Hepatocyte (in vitro differentiated cells): ENCODE data around the gene TLK2. TPM values are rescaled to one million over a fixed set of nuclear protein-coding genes. Genes with fewer than 3 reads are reported as not detected.

ENCODE experiments used
- DNase-seq: peaks from one replicate; pipeline ENCODE4 v3.0.0-alpha.2; 2016; ENCODE audit warnings: low spot score
- H2AFZ ChIP-seq: fragments of 200-600 bp; sonication (generic); 2 replicates; pipeline ENCODE4 v1.6.0; 2016; ENCODE audit warnings: antibody characterized with exemption, mild to moderate bottlenecking
- H3K27ac ChIP-seq: fragments of 200-600 bp; sonication (generic); 2 replicates; pipeline ENCODE4 v1.5.1; 2016; ENCODE audit warnings: mild to moderate bottlenecking
- H3K27me3 ChIP-seq: fragments of 200-600 bp; sonication (generic); 2 replicates; pipeline ENCODE4 v1.6.1; 2016
- H3K36me3 ChIP-seq: fragments of 200-600 bp; sonication (generic); replicated peaks from 2 replicates; pipeline ENCODE4 v1.5.1; 2016; ENCODE audit warnings: low read depth; ENCODE audit not compliant: insufficient read depth
- H3K4me1 ChIP-seq: fragments of 200-600 bp; sonication (generic); 2 replicates; pipeline ENCODE4 v1.5.1; 2016; ENCODE audit warnings: mild to moderate bottlenecking, moderate library complexity; ENCODE audit not compliant: insufficient read depth
- H3K4me2 ChIP-seq: fragments of 200-600 bp; sonication (generic); 2 replicates; pipeline ENCODE4 v1.6.0; 2016
- H3K4me3 ChIP-seq: fragments of 200-600 bp; sonication (generic); 2 replicates; pipeline ENCODE4 v1.5.1; 2016; ENCODE audit warnings: mild to moderate bottlenecking
- H3K79me2 ChIP-seq: fragments of 200-600 bp; sonication (generic); 2 replicates; pipeline ENCODE4 v1.6.0; 2017; ENCODE audit warnings: mild to moderate bottlenecking
- H3K9me2 ChIP-seq: fragments of 200-600 bp; sonication (generic); replicated peaks from 2 replicates; pipeline ENCODE4 v1.6.0; 2017; ENCODE audit warnings: mild to moderate bottlenecking; ENCODE audit not compliant: insufficient read depth
- H3K9me3 ChIP-seq: fragments of 200-600 bp; sonication (generic); 2 replicates; pipeline ENCODE4 v1.5.1; 2016; ENCODE audit warnings: low read depth, mild to moderate bottlenecking
- H4K20me1 ChIP-seq: fragments of 200-600 bp; sonication (generic); 2 replicates; pipeline ENCODE4 v1.6.0; 2016; ENCODE audit warnings: mild to moderate bottlenecking; ENCODE audit not compliant: insufficient read depth, poor library complexity, severe bottlenecking
- CTCF ChIP-seq: fragments of 200-600 bp; sonication (generic); IDR thresholded peaks from 2 replicates; pipeline ENCODE4 v1.5.1; 2016; ENCODE audit warnings: antibody characterized with exemption, mild to moderate bottlenecking; ENCODE audit not compliant: poor library complexity
- EZH2 ChIP-seq: fragments of 200-600 bp; sonication (generic); IDR thresholded peaks from 2 replicates; pipeline ENCODE4 v1.6.1; 2016; ENCODE audit warnings: antibody characterized with exemption, mild to moderate bottlenecking, borderline replicate concordance
- EZH2phosphoT487 ChIP-seq: fragments of 200-600 bp; sonication (generic); IDR thresholded peaks from one replicate; pipeline ENCODE4 v1.6.1; 2018; ENCODE audit warnings: antibody characterized with exemption, mild to moderate bottlenecking, low read depth, moderate library complexity; ENCODE audit not compliant: unreplicated experiment, severe bottlenecking
- WGBS: methylation state at CpG from one replicate; pipeline ENCODE4 v1.1.6; 2016; ENCODE audit warnings: low lambda C conversion rate; ENCODE audit errors: missing lambda C conversion rate; 5-methylcytosine and 5-hydroxymethylcytosine counted together
- polyA plus RNA-seq: library from polyadenylated mRNA; unstranded; fragments of >200 nt; fragmentation: Nextera tagmentation; extraction: Ambion mirVana; gene quantifications from 2 replicates; pipeline ENCODE4 v1.2.1, GENCODE V29; 2016
- total RNA-seq: library from RNA; depleted of rRNA; stranded (reverse); fragments of >200 nt; gene quantifications from 2 replicates; pipeline ENCODE4 v1.2.3, GENCODE V29; 2014

Gene TLK2
- total and polyA plus RNA-seq, 2 experiments from 2014 or later: 19.4 to 44.7 TPM

GRCh38 chr17:62573480-62574117 is 95.0 kb downstream of the TLK2 start:
- H3K4me2 ChIP-seq: no peak overlapping the region
- no peak overlapping the region for H3K4me3 ChIP-seq
- H3K9me3 ChIP-seq: no peaks in the 10 kb centered on the region
- TF ChIP-seq EZH2phosphoT487: no peak
- TF ChIP-seq EZH2: no peak
- TF ChIP-seq CTCF: no peak
- no peak overlapping the region for H2AFZ ChIP-seq
- H3K9me2 ChIP-seq: no peaks in the 10 kb centered on the region
- H3K4me1 ChIP-seq: no peaks in the 10 kb centered on the region
- no peak overlapping the region for H3K27ac ChIP-seq
- no peaks in the 10 kb centered on the region for H3K27me3 ChIP-seq
- no peaks in the 10 kb centered on the region for H3K36me3 ChIP-seq
- H4K20me1 ChIP-seq: no peaks in the 10 kb centered on the region
- DNase-seq: no peak
- peaks cover 10% of the 10 kb centered on the region for H3K79me2 ChIP-seq

DNA sequence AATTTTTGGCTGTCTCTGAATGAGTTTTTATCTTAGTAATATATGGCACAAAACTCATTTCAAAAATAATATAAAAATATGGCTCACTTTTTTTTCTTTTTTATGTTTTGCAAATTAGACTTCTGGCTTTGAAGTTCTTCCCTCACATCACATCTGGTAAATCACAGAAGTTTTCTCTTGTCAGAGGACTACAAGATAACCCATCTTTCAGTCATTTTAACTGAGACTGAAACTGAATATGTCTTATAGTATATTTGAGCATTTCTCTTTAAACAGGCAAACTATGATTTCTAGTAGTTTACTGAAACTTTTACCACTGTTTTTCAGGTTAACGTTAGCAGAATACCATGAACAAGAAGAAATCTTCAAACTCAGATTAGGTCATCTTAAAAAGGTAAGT is 97.8 kb downstream of the TLK2 start:
- Histone ChIP-seq H4K20me1 (no peaks in the 10 kb centered on the region), H3K4me3 (no peak overlapping the region), H2AFZ (no peak overlapping the region), H3K4me1 (no peaks in the 10 kb centered on the region), H3K9me3 (no peaks in the 10 kb centered on the region), H3K36me3 (no peaks in the 10 kb centered on the region), H3K27me3 (no peaks in the 10 kb centered on the region), H3K27ac (no peak overlapping the region), H3K4me2 (no peak overlapping the region), H3K79me2 (no peaks in the 10 kb centered on the region), H3K9me2 (no peaks in the 10 kb centered on the region)
- no peak for DNase-seq
- TF ChIP-seq EZH2 (no peak), EZH2phosphoT487 (no peak), CTCF (no peak)
- 95% methylated on average over 1 of the region's 1 CpG for WGBS

- TF ChIP-seq EZH2phosphoT487 (no peak), CTCF (no peak), EZH2 (no peak)
- Histone ChIP-seq H3K27ac (no peak overlapping the region), H3K4me1 (no peaks in the 10 kb centered on the region), H3K4me3 (no peak overlapping the region), H3K9me3 (no peaks in the 10 kb centered on the region), H2AFZ (no peak overlapping the region), H3K27me3 (no peaks in the 10 kb centered on the region), H3K4me2 (no peak overlapping the region), H3K9me2 (no peaks in the 10 kb centered on the region), H3K79me2 (no peaks in the 10 kb centered on the region), H4K20me1 (no peaks in the 10 kb centered on the region), H3K36me3 (no peaks in the 10 kb centered on the region)
- WGBS: 95% methylated on average over 2 of the region's 2 CpGs
- DNase-seq: no peak
Measured at GRCh38 chr17:62578757-62579487, 100.3 kb downstream of the TLK2 start.
